HFFc6 (cell line): Measurements from ENCODE around the gene POLA1. TPM values are rescaled to one million over a fixed set of nuclear protein-coding genes. Genes with fewer than 3 reads are reported as not detected.

Experiments used
- DNase-seq: peaks from one replicate; pipeline ENCODE4 v3.0.0-alpha.2; 2018
- H3K27ac Mint-ChIP-seq: 2 replicates; pipeline ENCODE4 v1.8.0; 2020; ENCODE audit warnings: mild to moderate bottlenecking, mixed read lengths
- H3K27me3 Mint-ChIP-seq: 2 replicates; pipeline ENCODE4 v1.8.0; 2021; ENCODE audit warnings: mild to moderate bottlenecking, moderate library complexity, mixed read lengths; ENCODE audit not compliant: insufficient read depth
- H3K36me3 Mint-ChIP-seq: 2 replicates; pipeline ENCODE4 v1.8.0; 2021; ENCODE audit warnings: low read depth, mixed read lengths
- H3K4me1 Mint-ChIP-seq: 2 replicates; pipeline ENCODE4 v1.8.0; 2020; ENCODE audit warnings: low read depth, mixed read lengths
- H3K4me3 Mint-ChIP-seq: 2 replicates; pipeline ENCODE4 v1.8.0; 2020; ENCODE audit warnings: mild to moderate bottlenecking, moderate library complexity, mixed read lengths
- H3K9me3 Mint-ChIP-seq: 2 replicates; pipeline ENCODE4 v1.8.0; 2020; ENCODE audit warnings: mild to moderate bottlenecking, mixed read lengths
- CTCF ChIP-seq: fragments of 200-600 bp; sonication (generic); IDR thresholded peaks from 2 replicates; pipeline ENCODE4 v1.5.0; 2021; ENCODE audit warnings: antibody characterized with exemption, mild to moderate bottlenecking
- total RNA-seq, 6 experiments: library from RNA; stranded (reverse); fragmentation: NEBNext Ultra II Directional; extraction: Animal tissue kit (Norgen Biotek cat#: 25700); gene quantifications; 2 replicates in 1 of 6; 3 replicates in 5 of 6; pipeline ENCODE4 v1.2.3, GENCODE V29; 2021

POLA1 gene
- total RNA-seq, 6 experiments from 2014 or later, result 6.5 to 12.5 (median 11.0) TPM

GRCh38 chrX:24676403-24677024, 17.2 kb upstream of the POLA1 start:
- Mint-ChIP-seq H3K36me3 (no peaks in the 10 kb centered on the region), H3K27ac (no peak overlapping the region), H3K4me1 (no peaks in the 10 kb centered on the region), H3K4me3 (no peak overlapping the region), H3K9me3 (no peaks in the 10 kb centered on the region), H3K27me3 (peaks cover 7% of the 10 kb centered on the region)
- no peak for DNase-seq
- peak; percentile 72 for TF ChIP-seq CTCF

GRCh38 chrX:24682739-24683432, 10.8 kb upstream of the POLA1 start:
- no peaks in the 10 kb centered on the region for H3K9me3 Mint-ChIP-seq
- no peaks in the 10 kb centered on the region for H3K4me1 Mint-ChIP-seq
- no peaks in the 10 kb centered on the region for H3K36me3 Mint-ChIP-seq
- no peaks in the 10 kb centered on the region; the same call in none of the 2 replicates for H3K27me3 Mint-ChIP-seq
- no peak for TF ChIP-seq CTCF
- no peak for DNase-seq
- no peak overlapping the region for H3K27ac Mint-ChIP-seq
- no peak overlapping the region for H3K4me3 Mint-ChIP-seq

GRCh38 chrX:24684048-24684447, 9.7 kb upstream of the POLA1 start:
- no peaks in the 10 kb centered on the region for H3K36me3 Mint-ChIP-seq
- H3K4me3 Mint-ChIP-seq, result no peak overlapping the region
- no peak overlapping the region for H3K27ac Mint-ChIP-seq
- DNase-seq, result no peak
- no peaks in the 10 kb centered on the region; the same call in none of the 2 replicates for H3K27me3 Mint-ChIP-seq
- no peak for TF ChIP-seq CTCF
- H3K4me1 Mint-ChIP-seq, result no peaks in the 10 kb centered on the region
- no peaks in the 10 kb centered on the region for H3K9me3 Mint-ChIP-seq

GRCh38 chrX:24692305-24692704, 1.4 kb upstream of the POLA1 start:
- no peaks in the 10 kb centered on the region for H3K9me3 Mint-ChIP-seq
- H3K27me3 Mint-ChIP-seq, result no peaks in the 10 kb centered on the region; the same call in 1 of the 2 replicates

GRCh38 chrX:24694825-24695224, 1.1 kb downstream of the POLA1 start:
- no peaks in the 10 kb centered on the region for H3K27me3 Mint-ChIP-seq
- no peak overlapping the region for H3K27ac Mint-ChIP-seq
- DNase-seq, result no peak
- H3K9me3 Mint-ChIP-seq, result no peaks in the 10 kb centered on the region
- H3K4me1 Mint-ChIP-seq, result peaks cover 25% of the 10 kb centered on the region
- no peaks in the 10 kb centered on the region for H3K36me3 Mint-ChIP-seq
- peak overlapping the region; percentile 92 for H3K4me3 Mint-ChIP-seq
- no peak for TF ChIP-seq CTCF

More at GRCh38 chrX:24692305-24692704, 1.4 kb upstream of the POLA1 start:
- H3K36me3 Mint-ChIP-seq, result no peaks in the 10 kb centered on the region
- peaks cover 25% of the 10 kb centered on the region for H3K4me1 Mint-ChIP-seq
- no peak for TF ChIP-seq CTCF
- H3K27ac Mint-ChIP-seq, result no peak overlapping the region
- no peak overlapping the region for H3K4me3 Mint-ChIP-seq
- DNase-seq, result no peak
